ENCODE measurements around the gene ATP8B2.

DNA sequence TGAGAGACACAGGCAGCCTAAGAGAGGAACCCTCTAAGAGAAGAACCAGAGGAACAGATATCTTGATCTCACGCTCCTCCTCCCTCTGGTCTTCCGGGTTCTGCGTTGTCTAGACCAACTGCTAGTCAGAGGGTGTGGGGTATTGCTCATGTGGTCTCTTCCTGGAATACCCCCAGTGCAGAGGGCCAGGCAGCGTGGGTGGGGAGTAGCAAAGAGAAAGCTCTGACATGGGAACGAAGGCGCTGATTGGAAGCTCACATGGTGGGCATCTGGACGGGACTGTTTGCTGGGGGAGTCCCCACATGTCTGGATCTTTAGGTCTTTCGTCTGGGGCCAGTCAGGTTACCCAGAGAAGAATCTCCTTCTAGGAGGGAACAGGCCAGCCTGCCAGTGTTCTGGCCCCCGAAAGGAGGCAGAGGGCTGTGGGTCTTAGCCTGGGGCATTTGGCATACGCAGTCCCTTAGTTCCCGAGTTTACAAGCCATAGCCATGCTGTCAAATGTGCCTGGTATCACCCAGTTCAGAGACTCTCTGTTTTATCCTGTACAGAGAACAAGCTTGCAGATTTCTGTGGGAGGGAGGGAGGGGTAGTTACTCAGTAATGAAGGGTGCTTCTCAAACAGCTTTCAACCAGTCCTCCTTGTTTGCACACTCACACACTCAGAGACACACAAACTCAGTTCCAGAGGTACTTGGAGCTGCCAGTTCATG lies 61.5 kb downstream of the ATP8B2 start:
- TF ChIP-seq, protein P1, sequence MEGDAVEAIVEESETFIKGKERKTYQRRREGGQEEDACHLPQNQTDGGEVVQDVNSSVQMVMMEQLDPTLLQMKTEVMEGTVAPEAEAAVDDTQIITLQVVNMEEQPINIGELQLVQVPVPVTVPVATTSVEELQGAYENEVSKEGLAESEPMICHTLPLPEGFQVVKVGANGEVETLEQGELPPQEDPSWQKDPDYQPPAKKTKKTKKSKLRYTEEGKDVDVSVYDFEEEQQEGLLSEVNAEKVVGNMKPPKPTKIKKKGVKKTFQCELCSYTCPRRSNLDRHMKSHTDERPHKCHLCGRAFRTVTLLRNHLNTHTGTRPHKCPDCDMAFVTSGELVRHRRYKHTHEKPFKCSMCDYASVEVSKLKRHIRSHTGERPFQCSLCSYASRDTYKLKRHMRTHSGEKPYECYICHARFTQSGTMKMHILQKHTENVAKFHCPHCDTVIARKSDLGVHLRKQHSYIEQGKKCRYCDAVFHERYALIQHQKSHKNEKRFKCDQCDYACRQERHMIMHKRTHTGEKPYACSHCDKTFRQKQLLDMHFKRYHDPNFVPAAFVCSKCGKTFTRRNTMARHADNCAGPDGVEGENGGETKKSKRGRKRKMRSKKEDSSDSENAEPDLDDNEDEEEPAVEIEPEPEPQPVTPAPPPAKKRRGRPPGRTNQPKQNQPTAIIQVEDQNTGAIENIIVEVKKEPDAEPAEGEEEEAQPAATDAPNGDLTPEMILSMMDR (IDR thresholded peaks at IDR 0.05; ENCODE audit: insufficient read depth, low read length): no peak
- TF ChIP-seq, protein P2, sequence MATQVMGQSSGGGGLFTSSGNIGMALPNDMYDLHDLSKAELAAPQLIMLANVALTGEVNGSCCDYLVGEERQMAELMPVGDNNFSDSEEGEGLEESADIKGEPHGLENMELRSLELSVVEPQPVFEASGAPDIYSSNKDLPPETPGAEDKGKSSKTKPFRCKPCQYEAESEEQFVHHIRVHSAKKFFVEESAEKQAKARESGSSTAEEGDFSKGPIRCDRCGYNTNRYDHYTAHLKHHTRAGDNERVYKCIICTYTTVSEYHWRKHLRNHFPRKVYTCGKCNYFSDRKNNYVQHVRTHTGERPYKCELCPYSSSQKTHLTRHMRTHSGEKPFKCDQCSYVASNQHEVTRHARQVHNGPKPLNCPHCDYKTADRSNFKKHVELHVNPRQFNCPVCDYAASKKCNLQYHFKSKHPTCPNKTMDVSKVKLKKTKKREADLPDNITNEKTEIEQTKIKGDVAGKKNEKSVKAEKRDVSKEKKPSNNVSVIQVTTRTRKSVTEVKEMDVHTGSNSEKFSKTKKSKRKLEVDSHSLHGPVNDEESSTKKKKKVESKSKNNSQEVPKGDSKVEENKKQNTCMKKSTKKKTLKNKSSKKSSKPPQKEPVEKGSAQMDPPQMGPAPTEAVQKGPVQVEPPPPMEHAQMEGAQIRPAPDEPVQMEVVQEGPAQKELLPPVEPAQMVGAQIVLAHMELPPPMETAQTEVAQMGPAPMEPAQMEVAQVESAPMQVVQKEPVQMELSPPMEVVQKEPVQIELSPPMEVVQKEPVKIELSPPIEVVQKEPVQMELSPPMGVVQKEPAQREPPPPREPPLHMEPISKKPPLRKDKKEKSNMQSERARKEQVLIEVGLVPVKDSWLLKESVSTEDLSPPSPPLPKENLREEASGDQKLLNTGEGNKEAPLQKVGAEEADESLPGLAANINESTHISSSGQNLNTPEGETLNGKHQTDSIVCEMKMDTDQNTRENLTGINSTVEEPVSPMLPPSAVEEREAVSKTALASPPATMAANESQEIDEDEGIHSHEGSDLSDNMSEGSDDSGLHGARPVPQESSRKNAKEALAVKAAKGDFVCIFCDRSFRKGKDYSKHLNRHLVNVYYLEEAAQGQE (IDR thresholded peaks at IDR 0.05; ENCODE audit: insufficient replicate concordance, low read depth): no peak
- TF ChIP-seq POLR2AphosphoS5 (IDR thresholded peaks at IDR 0.05; ENCODE audit: low read depth) (no peak), SPI1 (IDR thresholded peaks at IDR 0.05; ENCODE audit: borderline replicate concordance, low read depth) (peak; percentile 28; the same call in 1 of the 2 replicates), GABPA (IDR thresholded peaks at IDR 0.05; ENCODE audit: low read depth) (no peak)
